Duodenal mucosa (tissue), 2 donors: Measurements from ENCODE around the gene MYO9B.
"Not testable (repeated sequence)": the region's sequence is repeated elsewhere in the genome, so short reads cannot be mapped to it uniquely, and the experiment has no call there.

Experiments
- H3K27ac ChIP-seq: one replicate; pipeline ENCODE4 v1.7.0; 2013; ENCODE audit warnings: low read depth, low read length
- H3K27me3 ChIP-seq, 2 donors: one replicate each; pipeline ENCODE4 v1.7.0; 2013; ENCODE audit warnings: low read length in 2 of 2, control low read depth in 1 of 2; ENCODE audit not compliant: insufficient read depth in 2 of 2, control insufficient read depth in 1 of 2
- H3K36me3 ChIP-seq, 2 donors: one replicate each; pipeline ENCODE4 v1.7.0; 2013; ENCODE audit warnings: low read length in 2 of 2, control low read depth in 1 of 2; ENCODE audit not compliant: insufficient read depth in 2 of 2, control insufficient read depth in 1 of 2
- H3K4me1 ChIP-seq, 2 donors: one replicate each; pipeline ENCODE4 v1.7.0; 2013; ENCODE audit warnings: low read length in 2 of 2, control low read depth in 1 of 2; ENCODE audit not compliant: insufficient read depth in 2 of 2, control insufficient read depth in 1 of 2
- H3K4me3 ChIP-seq, 2 donors: one replicate each; pipeline ENCODE4 v1.7.0; 2013; ENCODE audit warnings: low read length in 2 of 2, low read depth in 1 of 2
- H3K9ac ChIP-seq, 2 donors: one replicate each; pipeline ENCODE4 v1.7.0; 2013; ENCODE audit warnings: low read length in 2 of 2, low read depth in 1 of 2
- H3K9me3 ChIP-seq, 2 donors: one replicate each; pipeline ENCODE4 v1.7.0; 2013; ENCODE audit warnings: low read length in 2 of 2, control low read depth in 1 of 2; ENCODE audit not compliant: control insufficient read depth in 1 of 2

Gene MYO9B

GRCh38 chr19:17090583-17090982 lies 15.0 kb downstream of the MYO9B start:
- peaks cover 14 to 27% of the 10 kb centered on the region in 2 donors for H3K4me1 ChIP-seq
- no peaks in the 10 kb centered on the region for H3K27me3 ChIP-seq
- no peaks in the 10 kb centered on the region for H3K9me3 ChIP-seq
- no peak overlapping the region for H3K9ac ChIP-seq
- H3K36me3 ChIP-seq: peaks cover 5 to 6% of the 10 kb centered on the region in 2 donors
- peak overlapping the region; percentile 55 for H3K27ac ChIP-seq
- H3K4me3 ChIP-seq: no peak overlapping the region

GRCh38 chr19:17091758-17092333 lies 16.3 kb downstream of the MYO9B start:
- Histone ChIP-seq H3K9ac (peak overlapping the region in 1 of 2 donors; percentile 15), H3K27me3 (no peaks in the 10 kb centered on the region), H3K36me3 (peaks cover 3 to 5% of the 10 kb centered on the region in 2 donors), H3K27ac (peak overlapping the region; percentile 39), H3K9me3 (no peaks in the 10 kb centered on the region), H3K4me3 (peak overlapping the region in 1 of 2 donors; percentile 37), H3K4me1 (peaks cover 14 to 27% of the 10 kb centered on the region in 2 donors)

- H3K9me3 ChIP-seq: no peaks in the 10 kb centered on the region
These were observed 17.1 kb downstream of the MYO9B start for GRCh38 chr19:17092696-17093095.

GRCh38 chr19:17094694-17095093 lies 19.1 kb downstream of the MYO9B start:
- not testable (repeated sequence) for H3K27me3 ChIP-seq, H3K36me3 ChIP-seq, H3K4me3 ChIP-seq, H3K9me3 ChIP-seq
- peaks cover 12 to 18% of the 10 kb centered on the region in 2 donors for H3K4me1 ChIP-seq
- H3K9ac ChIP-seq: peak overlapping the region in 1 of 2 donors; percentile 14
- peak overlapping the region; percentile 39 for H3K27ac ChIP-seq

More at GRCh38 chr19:17092696-17093095, 17.1 kb downstream of the MYO9B start:
- Histone ChIP-seq H3K4me3 (no peak overlapping the region), H3K4me1 (peaks cover 17 to 27% of the 10 kb centered on the region in 2 donors), H3K36me3 (peaks cover 0 to 3% of the 10 kb centered on the region in 2 donors), H3K27me3 (no peaks in the 10 kb centered on the region), H3K9ac (no peak overlapping the region), H3K27ac (no peak overlapping the region)

GRCh38 chr19:17095141-17095919 lies 19.8 kb downstream of the MYO9B start:
- H3K36me3 ChIP-seq: peaks cover 0 to 3% of the 10 kb centered on the region in 2 donors
- H3K4me1 ChIP-seq: peaks cover 11 to 17% of the 10 kb centered on the region in 2 donors
- no peaks in the 10 kb centered on the region for H3K27me3 ChIP-seq
- H3K27ac ChIP-seq: peak overlapping the region; percentile 36
- no peaks in the 10 kb centered on the region for H3K9me3 ChIP-seq
- H3K9ac ChIP-seq: peak overlapping the region in 1 of 2 donors; percentile 14
- H3K4me3 ChIP-seq: no peak overlapping the region

GRCh38 chr19:17097593-17098126 lies 22.1 kb downstream of the MYO9B start:
- H3K27ac ChIP-seq: no peak overlapping the region
- no peaks in the 10 kb centered on the region for H3K27me3 ChIP-seq
- peaks cover 14 to 17% of the 10 kb centered on the region in 2 donors for H3K36me3 ChIP-seq
- no peak overlapping the region for H3K4me3 ChIP-seq
- H3K4me1 ChIP-seq: peaks cover 2 to 5% of the 10 kb centered on the region in 2 donors
- no peaks in the 10 kb centered on the region for H3K9me3 ChIP-seq
- no peak overlapping the region for H3K9ac ChIP-seq

- no peaks in the 10 kb centered on the region for H3K27me3 ChIP-seq
- no peak overlapping the region for H3K4me3 ChIP-seq
- peaks cover 0 to 5% of the 10 kb centered on the region in 2 donors for H3K9me3 ChIP-seq
- H3K9ac ChIP-seq: no peak overlapping the region
- H3K27ac ChIP-seq: no peak overlapping the region
- H3K4me1 ChIP-seq: peaks cover 0 to 5% of the 10 kb centered on the region in 2 donors
- peaks cover 14 to 22% of the 10 kb centered on the region in 2 donors for H3K36me3 ChIP-seq
These were observed 22.7 kb downstream of the MYO9B start for GRCh38 chr19:17098326-17098725.

GRCh38 chr19:17101686-17102628 lies 26.4 kb downstream of the MYO9B start:
- Histone ChIP-seq H3K36me3 (peaks cover 14 to 40% of the 10 kb centered on the region in 2 donors), H3K9ac (no peak overlapping the region), H3K4me1 (peaks cover 0 to 5% of the 10 kb centered on the region in 2 donors), H3K9me3 (peaks cover 0 to 5% of the 10 kb centered on the region in 2 donors), H3K4me3 (no peak overlapping the region), H3K27me3 (no peaks in the 10 kb centered on the region), H3K27ac (no peak overlapping the region)

GRCh38 chr19:17103177-17103576 lies 27.6 kb downstream of the MYO9B start:
- no peak overlapping the region for H3K4me3 ChIP-seq
- no peak overlapping the region for H3K27ac ChIP-seq
- no peaks in the 10 kb centered on the region for H3K27me3 ChIP-seq
- H3K4me1 ChIP-seq: peaks cover 3 to 6% of the 10 kb centered on the region in 2 donors
- no peak overlapping the region for H3K9ac ChIP-seq
- peaks cover 0 to 5% of the 10 kb centered on the region in 2 donors for H3K9me3 ChIP-seq
- H3K36me3 ChIP-seq: peaks cover 14 to 40% of the 10 kb centered on the region in 2 donors
